NCI-H69 (cell line): ENCODE results near the gene C10orf88.
A peak's percentile ranks its signal among the peaks of the same experiment; 100 is the strongest.
"Not testable (repeated sequence)": the region's sequence is repeated elsewhere in the genome, so short reads cannot be mapped to it uniquely, and the experiment has no call there.

Source experiments
- DNase-seq: peaks from one replicate; lab custom pipeline; 2025; lab: John Stamatoyannopoulos, UW

C10orf88 gene

GRCh38 chr10:122957474-122957873 lies 3.4 kb upstream of the C10orf88 start:
- DNase-seq: no peak

- DNase-seq: no peak
Observed at GRCh38 chr10:122955892-122956291, 1.9 kb upstream of the C10orf88 start.

DNA sequence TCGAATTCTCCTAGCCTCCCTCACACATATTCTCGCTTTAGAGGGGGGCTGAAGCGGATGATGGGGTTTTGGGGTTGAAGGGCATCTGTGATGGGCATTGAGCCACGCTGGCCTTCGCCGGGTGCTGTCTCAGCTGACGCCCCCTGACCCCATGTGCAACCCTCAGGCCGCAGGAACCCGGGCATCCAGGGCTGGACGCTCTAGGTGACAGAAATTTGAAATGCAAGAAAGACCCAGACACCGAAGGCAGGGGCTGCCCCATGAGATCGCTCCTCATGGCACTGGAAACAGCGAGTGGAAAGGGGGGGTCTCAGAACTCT lies 664 bp upstream of the C10orf88 start:
- DNase-seq: peak; percentile 0

GRCh38 chr10:122949296-122949695 lies 4.7 kb downstream of the C10orf88 start:
- no peak for DNase-seq

DNA sequence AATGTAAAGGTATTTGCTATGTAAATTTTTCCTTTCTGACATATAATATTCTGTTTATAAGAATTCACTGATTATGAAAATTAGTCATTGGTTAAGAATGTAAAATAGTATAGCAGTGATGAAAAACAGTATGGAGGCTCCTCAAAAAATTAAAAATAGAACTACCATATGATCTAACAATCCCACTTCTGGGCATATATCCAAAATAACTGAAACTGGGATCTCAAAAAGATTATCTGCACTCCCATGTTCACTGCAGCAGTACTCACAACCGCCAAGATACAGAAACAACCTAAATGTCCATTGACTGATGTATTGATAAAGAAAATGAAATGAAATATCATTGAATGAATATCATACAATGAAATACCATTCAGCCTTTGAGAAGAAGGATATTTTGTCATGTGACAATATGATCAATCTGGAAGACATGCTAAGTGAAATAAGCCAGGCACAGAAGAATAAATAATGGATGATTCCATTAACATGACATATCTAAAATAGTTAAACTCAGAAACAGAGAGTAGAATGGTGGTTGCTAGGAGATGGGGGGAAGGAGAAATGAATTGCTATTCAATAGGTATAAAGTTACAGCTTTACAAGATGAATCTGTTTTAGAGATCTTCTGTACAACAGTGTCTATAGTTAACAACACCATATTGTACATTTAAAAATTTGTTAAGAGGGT lies 14.0 kb downstream of the C10orf88 start:
- DNase-seq: no peak

DNA sequence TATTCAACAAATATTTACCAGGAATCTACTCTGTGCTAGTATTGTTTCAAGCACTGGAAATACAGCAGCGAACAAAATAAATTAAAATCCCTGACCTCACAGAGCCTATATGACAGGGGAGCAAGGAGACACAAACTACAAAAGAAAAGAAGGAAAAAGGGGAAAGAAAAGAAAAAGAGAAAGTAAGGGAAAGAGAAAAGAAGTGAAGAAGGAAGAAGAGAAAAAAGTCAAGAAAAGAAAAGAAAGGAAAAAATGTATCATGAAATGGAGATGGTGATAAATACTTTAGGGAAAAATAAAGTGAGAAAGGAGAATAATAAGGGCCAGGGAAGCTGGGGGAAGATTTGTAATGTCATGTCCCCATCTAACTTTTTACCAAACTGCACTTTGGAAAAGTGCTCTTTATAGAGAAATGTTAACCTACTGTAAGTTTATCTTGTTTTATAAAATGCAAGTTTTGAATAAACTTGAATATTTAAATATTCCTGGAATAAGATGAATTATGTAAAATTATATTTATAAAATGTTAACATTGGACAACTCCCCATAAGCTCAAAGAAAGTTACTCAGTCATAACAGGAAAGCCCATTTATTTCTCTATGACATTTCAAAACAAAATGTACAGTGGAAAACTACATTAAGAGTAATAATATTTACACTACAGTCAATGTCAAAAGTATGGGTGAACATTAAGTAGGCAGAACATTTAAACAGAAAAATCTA lies 14.7 kb downstream of the C10orf88 start:
- no peak for DNase-seq

DNA sequence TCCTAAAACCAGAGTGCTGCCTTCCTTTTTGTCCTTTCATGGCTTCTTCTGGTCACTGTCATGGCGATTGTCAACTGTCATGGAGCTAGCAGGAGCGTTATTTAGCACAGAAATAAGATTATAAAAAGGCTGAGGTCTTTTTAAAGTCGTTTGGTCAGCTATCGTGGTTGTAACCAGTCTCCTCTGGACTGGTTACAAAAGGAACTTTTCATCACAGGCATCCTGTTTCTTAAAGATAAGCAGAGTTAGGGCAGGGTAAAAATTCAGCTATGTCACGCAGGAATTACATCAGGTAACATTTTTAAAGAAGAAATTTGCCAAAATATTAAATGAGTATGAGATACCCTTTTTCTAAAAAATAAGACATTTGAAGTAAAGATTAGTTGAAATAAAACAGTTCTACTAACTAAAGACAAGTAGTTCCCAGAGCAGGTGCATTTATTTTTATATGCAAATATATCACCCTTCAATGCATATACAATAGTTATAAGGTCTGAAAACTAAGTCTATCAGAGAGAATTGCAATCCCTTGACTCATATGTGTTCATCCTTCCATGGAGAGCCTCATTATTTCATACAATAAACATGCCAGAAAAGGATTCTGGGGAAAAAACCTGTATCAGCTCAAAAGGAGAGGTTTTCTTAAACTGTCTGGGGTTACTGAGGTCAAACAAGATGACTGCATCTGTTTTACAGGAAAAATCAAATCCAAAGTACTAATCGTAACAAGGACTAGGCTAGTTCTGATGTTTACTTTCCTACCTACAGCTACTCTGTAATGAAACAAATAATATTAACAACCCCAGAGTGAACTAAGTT lies 22.7 kb downstream of the C10orf88 start:
- DNase-seq: no peak

GRCh38 chr10:122930140-122930539 lies 23.9 kb downstream of the C10orf88 start:
- no peak for DNase-seq

- no peak for DNase-seq
Observed at GRCh38 chr10:122915700-122916099, 38.3 kb downstream of the C10orf88 start.

DNA sequence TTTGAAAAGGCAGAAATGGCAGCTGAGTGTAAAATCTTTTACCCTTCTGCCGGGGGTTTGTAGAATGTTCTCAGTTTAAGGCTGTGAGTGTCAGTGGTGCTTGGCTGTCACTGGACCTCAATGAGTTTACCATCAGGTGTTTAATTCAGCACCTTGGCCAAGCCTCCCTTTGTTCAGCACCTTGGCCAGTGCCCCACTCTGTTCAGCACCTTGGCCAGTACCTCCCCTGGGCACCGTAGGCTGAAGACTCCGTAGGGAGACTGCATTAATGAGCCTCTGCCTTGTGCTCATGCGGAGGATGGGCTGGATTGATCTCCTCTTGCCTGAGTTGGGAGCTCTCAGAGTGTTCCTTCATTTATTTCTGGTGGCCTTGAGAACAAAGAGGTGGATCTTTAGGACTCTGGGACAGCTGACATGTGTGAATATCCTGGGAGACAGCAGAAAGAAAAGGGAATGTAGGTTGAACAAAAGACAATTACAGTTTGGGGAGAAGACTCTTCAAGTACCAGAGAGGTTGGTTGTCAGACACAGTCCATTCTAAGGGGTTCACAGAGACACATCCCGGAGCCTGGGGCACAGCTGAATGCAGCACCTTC lies 42.0 kb downstream of the C10orf88 start:
- DNase-seq: no peak

DNA sequence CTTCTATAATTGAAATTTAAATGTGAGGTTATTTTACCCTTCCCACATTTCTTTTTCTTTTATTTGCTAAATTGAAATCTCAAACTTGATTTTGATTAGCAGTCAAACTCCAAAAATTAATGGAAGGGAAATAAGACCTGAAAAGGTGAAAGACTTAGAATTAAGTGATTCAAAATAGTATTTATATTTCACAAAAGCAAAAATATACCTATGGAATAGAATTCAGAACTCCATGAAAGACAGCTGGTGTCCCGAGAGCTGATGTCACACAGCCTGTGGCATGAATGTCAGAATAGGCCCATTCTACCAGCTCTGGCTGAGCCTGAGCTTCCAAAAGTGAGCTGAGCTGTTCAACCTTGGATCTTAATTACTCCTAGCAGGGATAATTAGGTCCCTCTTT lies 43.7 kb downstream of the C10orf88 start, which contains the start of gene FAM24A:
FAM24A (plus strand) TSS at position 301 of the 400 bp plus-strand sequence. CDS start 1,025 bp downstream, outside the sequence.
- no peak for DNase-seq

DNA sequence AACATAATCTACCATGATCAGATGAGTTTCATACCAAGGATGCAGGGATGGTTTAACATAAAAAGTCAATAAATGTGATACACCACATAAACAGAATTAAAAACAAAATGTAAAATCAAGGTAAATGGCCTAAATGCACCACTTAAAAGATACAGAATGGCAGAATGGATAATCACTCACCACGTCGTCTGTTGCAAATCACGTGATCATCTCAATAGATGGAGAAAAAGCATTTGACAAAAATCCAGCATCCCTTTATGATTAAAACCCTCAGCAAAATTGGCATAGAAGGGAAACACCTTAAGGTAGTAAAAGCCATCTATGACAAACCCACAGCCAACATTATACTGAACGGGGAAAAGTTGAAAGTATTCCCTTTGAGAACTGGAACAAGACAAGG lies 50.2 kb downstream of the C10orf88 start:
- DNase-seq: not testable (repeated sequence)

DNA sequence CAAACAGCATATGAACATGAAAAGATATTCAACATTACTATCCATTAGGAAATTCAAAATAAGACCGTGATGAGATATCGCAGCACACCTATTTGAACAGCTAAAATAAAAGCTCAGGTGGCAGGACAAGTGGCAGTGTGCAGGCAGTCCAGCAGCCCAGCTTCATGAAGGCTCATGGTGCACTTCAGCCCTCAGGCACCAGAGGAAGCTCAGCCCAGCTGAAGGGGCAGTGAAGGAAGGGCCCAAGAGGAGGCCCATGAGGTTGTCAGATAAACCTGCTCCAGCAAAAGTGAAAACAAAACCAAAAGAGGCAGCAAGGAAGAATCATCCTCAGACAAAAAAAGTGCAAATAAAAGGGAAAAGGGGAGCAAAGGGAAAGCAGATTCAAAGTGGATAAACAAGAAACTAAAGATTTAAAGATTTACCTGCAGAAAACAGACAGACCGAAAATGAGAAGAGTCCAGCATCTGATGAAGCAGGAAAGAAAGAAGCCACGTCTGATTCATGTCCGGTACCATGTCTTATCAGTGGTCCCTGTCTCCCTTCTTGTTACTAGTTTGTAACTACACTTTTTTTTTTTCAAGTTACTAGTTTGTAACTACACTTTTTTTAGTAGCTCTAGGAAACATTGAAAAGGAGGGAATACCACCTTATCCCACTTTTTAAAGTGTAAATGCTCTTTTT lies 59.6 kb downstream of the C10orf88 start:
- DNase-seq: no peak

- DNase-seq: no peak
Observed at GRCh38 chr10:122884166-122884565, 69.9 kb downstream of the C10orf88 start.

GRCh38 chr10:122882766-122883165 lies 71.3 kb downstream of the C10orf88 start:
- no peak for DNase-seq
